ENCODE results near the gene HOXC5.

DNA sequence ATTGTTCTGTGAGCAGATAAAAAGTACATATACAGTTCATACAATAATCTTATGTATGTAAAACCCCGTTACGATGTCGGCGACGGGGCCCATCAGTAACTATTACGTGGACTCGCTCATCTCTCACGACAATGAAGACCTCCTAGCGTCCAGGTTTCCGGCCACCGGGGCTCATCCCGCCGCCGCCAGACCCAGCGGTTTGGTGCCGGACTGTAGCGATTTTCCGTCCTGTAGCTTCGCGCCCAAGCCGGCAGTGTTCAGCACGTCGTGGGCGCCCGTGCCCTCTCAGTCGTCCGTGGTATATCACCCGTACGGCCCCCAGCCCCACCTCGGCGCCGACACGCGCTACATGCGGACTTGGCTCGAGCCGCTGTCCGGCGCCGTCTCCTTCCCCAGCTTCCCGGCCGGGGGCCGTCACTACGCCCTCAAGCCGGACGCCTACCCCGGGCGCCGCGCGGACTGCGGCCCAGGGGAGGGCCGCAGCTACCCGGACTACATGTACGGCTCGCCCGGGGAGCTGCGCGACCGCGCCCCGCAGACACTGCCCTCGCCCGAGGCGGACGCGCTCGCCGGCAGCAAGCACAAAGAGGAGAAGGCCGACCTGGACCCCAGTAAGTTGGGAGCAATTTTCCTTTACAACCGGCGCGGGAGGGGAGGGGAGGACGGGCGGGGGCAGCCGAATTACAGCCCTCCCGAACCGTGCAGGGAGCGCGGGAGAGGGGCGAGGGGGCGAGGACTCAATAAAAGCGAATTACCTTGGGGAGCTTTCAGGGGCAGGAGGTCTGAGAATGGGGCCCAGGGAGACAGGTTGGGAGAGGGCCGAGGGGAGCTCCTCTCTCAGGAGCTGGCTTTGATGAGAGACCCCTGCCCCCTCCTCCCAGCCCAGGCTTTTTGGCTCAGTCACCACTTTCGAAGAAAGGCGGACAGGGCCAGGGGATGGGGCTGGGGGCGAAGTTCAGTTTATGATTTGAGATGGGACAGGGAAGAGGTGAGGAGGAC, 32.4 kb upstream of the HOXC5 start, which contains the start of gene HOXC9:
- TF ChIP-seq CTCF (IDR thresholded peaks at IDR 0.05) = no peak
- TF ChIP-seq POLR2A (IDR thresholded peaks at IDR 0.05) = no peak
